OCI-LY3 (cell line): ENCODE data around the gene ADSS1.

Experiments
- H2AFZ ChIP-seq: fragments of 200-600, 300-600 bp; shearing (Covaris generic); 2 replicates; pipeline ENCODE4 v1.6.0; 2014; ENCODE audit warnings: antibody characterized with exemption, low read depth, low read length
- H3K27ac ChIP-seq: fragments of 200-600, 300-600 bp; sonication (generic); 2 replicates; pipeline ENCODE4 v1.5.1; 2014; ENCODE audit warnings: mild to moderate bottlenecking, low read length, moderate library complexity, mixed read lengths
- H3K27me3 ChIP-seq: fragments of 200-600, 300-600 bp; sonication (generic); 2 replicates; pipeline ENCODE4 v1.6.1; 2014; ENCODE audit warnings: low read depth, low read length, mixed read lengths
- H3K36me3 ChIP-seq: fragments of 200-600, 300-600 bp; sonication (generic); replicated peaks from 2 replicates; pipeline ENCODE3; 2014; ENCODE audit warnings: low read depth, low read length, mixed read lengths
- H3K4me1 ChIP-seq: fragments of 300-600, 200-600 bp; sonication (generic); 2 replicates; pipeline ENCODE4 v1.6.1; 2014; ENCODE audit warnings: low read length, mixed read lengths
- H3K4me2 ChIP-seq: fragments of 200-600, 300-600 bp; sonication (generic); 2 replicates; pipeline ENCODE4 v1.6.1; 2014; ENCODE audit warnings: low read length, mixed read lengths
- H3K4me3 ChIP-seq: fragments of 300-600, 200-600 bp; sonication (generic); 2 replicates; pipeline ENCODE4 v1.5.1; 2014; ENCODE audit warnings: antibody characterized with exemption, mild to moderate bottlenecking, low read length, moderate library complexity
- H3K79me2 ChIP-seq: fragments of 300-600, 200-600 bp; shearing (Covaris generic); 2 replicates; pipeline ENCODE4 v1.6.1; 2014; ENCODE audit warnings: mild to moderate bottlenecking, low read length, mixed read lengths
- H3K9ac ChIP-seq: fragments of 300-600, 200-600 bp; shearing (Covaris generic); 2 replicates; pipeline ENCODE4 v1.6.0; 2014; ENCODE audit warnings: mild to moderate bottlenecking, low read length, moderate library complexity
- H3K9me3 ChIP-seq: fragments of 200-600, 300-600 bp; shearing (Covaris generic); 2 replicates; pipeline ENCODE4 v1.6.1; 2014; ENCODE audit warnings: low read length, mixed read lengths; ENCODE audit not compliant: insufficient read depth
- H4K20me1 ChIP-seq: fragments of 200-600, 300-600 bp; sonication (generic); 2 replicates; pipeline ENCODE4 v1.6.1; 2016; ENCODE audit warnings: low read length, mixed read lengths; ENCODE audit not compliant: insufficient read depth
- CTCF ChIP-seq: fragments of 200-600, 300-600 bp; sonication (generic); IDR thresholded peaks from 2 replicates; pipeline ENCODE4 v1.5.1; 2014; ENCODE audit warnings: antibody characterized with exemption, low read length, low read depth
- EZH2phosphoT487 ChIP-seq: fragments of 200-600 bp; shearing (Covaris generic); IDR thresholded peaks from 2 replicates; pipeline ENCODE4 v1.6.1; 2018; ENCODE audit warnings: antibody characterized with exemption, mixed run types, low read depth

Gene ADSS1

GRCh38 chr14:104781271-104782077 lies 57.4 kb downstream of the ADSS1 start:
- Histone ChIP-seq H3K4me3 (no peak overlapping the region), H3K27ac (no peak overlapping the region), H3K4me1 (no peaks in the 10 kb centered on the region), H4K20me1 (peaks cover 11% of the 10 kb centered on the region), H3K36me3 (peaks cover 10% of the 10 kb centered on the region), H3K27me3 (no peaks in the 10 kb centered on the region), H3K9ac (no peak overlapping the region), H3K79me2 (peaks cover 3% of the 10 kb centered on the region; the same call in 1 of the 2 replicates), H2AFZ (no peak overlapping the region), H3K4me2 (no peak overlapping the region), H3K9me3 (no peaks in the 10 kb centered on the region)
- no peak for TF ChIP-seq EZH2phosphoT487
- no peak for TF ChIP-seq CTCF

- H4K20me1 ChIP-seq = peaks cover 18% of the 10 kb centered on the region
- TF ChIP-seq EZH2phosphoT487 = no peak
- H3K36me3 ChIP-seq = peaks cover 3% of the 10 kb centered on the region
- no peak overlapping the region for H3K4me3 ChIP-seq
- H3K79me2 ChIP-seq = peaks cover 6% of the 10 kb centered on the region; the same call in 1 of the 2 replicates
- H3K27ac ChIP-seq = no peak overlapping the region
- no peaks in the 10 kb centered on the region for H3K27me3 ChIP-seq
- no peak overlapping the region for H3K4me2 ChIP-seq
- no peak overlapping the region for H3K9ac ChIP-seq
- no peaks in the 10 kb centered on the region for H3K4me1 ChIP-seq
- H3K9me3 ChIP-seq = no peaks in the 10 kb centered on the region
- no peak overlapping the region for H2AFZ ChIP-seq
Observed at GRCh38 chr14:104782086-104782807, 58.2 kb downstream of the ADSS1 start.

- Histone ChIP-seq H3K27me3 (no peaks in the 10 kb centered on the region), H3K4me1 (no peaks in the 10 kb centered on the region), H3K9me3 (no peaks in the 10 kb centered on the region), H3K4me2 (no peak overlapping the region), H3K27ac (no peak overlapping the region), H4K20me1 (peaks cover 19% of the 10 kb centered on the region; the same call in 1 of the 2 replicates), H3K79me2 (peaks cover 11% of the 10 kb centered on the region; the same call in 1 of the 2 replicates), H3K36me3 (no peaks in the 10 kb centered on the region), H3K4me3 (no peak overlapping the region), H2AFZ (no peak overlapping the region), H3K9ac (no peak overlapping the region)
- no peak for TF ChIP-seq EZH2phosphoT487
- no peak for TF ChIP-seq CTCF
Observed at GRCh38 chr14:104782808-104783139, 58.7 kb downstream of the ADSS1 start.

GRCh38 chr14:104783484-104784217 lies 59.6 kb downstream of the ADSS1 start:
- no peak overlapping the region for H3K4me2 ChIP-seq
- TF ChIP-seq CTCF (no peak), EZH2phosphoT487 (no peak)
- H3K9ac ChIP-seq = no peak overlapping the region
- no peak overlapping the region for H3K4me3 ChIP-seq
- no peaks in the 10 kb centered on the region for H3K4me1 ChIP-seq
- no peaks in the 10 kb centered on the region for H3K9me3 ChIP-seq
- H4K20me1 ChIP-seq = peaks cover 26% of the 10 kb centered on the region; the same call in 1 of the 2 replicates
- peaks cover 4% of the 10 kb centered on the region for H3K36me3 ChIP-seq
- peaks cover 19% of the 10 kb centered on the region; the same call in 1 of the 2 replicates for H3K79me2 ChIP-seq
- H3K27ac ChIP-seq = no peak overlapping the region
- no peaks in the 10 kb centered on the region for H3K27me3 ChIP-seq
- no peak overlapping the region for H2AFZ ChIP-seq
